GM19328 (cell line): ENCODE data around the gene TMEM125.

Experiments
- ATAC-seq: cut with Tn5 transposase; IDR thresholded peaks from one replicate; pipeline ENCODE4 v1.9.1; 2021; ENCODE audit warnings: mild to moderate bottlenecking, moderate library complexity; ENCODE audit not compliant: unreplicated experiment

Gene TMEM125

DNA sequence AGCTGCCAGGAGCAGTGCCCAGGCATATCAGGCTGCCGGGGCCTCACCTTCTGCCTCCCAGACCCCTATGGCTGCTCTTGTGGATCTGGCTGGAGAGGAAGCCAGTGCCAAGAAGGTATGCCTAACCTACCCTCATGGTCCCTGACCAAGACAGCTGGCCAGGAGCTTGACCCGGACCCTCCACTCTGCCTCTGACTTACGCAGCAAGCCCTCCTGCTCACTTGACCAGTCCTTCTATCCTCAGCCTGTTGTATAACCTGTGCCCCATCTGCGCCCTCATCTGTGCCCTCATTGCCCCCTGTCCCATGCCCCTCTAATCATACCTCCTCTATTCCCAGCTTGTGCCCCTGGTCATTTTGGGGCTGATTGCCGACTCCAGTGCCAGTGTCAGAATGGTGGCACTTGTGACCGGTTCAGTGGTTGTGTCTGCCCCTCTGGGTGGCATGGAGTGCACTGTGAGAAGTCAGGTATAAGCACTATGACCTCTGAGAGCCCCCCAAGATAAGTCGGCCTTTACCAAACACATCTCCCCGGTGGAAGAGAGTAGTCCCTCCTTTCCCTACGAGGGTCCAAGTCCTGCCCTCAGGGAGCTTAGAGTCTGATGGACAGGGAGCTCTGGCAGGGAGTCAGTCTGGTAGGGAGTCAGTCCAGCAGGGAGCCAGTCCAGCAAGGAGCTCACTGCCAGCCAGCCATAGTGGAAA is 37.8 kb downstream of the TMEM125 start:
- ATAC-seq: no peak

DNA sequence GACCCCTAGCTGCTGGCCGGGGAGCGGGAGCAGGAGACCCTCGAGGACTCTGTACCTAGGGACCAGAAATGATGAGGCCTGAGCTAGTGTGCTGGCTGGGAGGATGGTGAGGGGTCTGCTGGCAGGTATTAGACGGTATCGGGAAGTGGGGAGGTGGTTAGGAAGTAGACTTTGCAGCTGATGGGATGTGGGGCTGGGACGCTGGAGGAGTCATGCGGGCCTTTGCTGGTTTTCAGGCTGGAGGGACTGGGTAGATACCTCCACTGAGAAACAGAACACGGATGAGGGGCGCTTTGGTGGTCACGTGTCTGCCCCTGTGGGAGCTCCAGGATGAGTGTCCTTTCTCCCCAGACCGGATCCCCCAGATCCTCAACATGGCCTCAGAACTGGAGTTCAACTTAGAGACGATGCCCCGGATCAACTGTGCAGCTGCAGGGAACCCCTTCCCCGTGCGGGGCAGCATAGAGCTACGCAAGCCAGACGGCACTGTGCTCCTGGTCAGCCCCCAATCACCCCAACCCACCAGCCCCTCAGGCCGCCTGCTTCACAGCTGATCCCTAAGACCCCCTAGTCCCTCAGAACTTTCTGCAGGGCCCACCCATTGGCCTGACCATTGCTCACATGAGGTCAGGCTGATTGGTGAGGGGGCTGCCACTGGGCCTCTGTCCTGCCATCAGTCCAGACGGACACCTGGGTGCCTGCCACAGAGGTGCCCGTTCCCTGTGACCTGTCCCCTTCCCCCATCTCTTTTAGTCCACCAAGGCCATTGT is 39.0 kb downstream of the TMEM125 start:
- no peak for ATAC-seq

DNA sequence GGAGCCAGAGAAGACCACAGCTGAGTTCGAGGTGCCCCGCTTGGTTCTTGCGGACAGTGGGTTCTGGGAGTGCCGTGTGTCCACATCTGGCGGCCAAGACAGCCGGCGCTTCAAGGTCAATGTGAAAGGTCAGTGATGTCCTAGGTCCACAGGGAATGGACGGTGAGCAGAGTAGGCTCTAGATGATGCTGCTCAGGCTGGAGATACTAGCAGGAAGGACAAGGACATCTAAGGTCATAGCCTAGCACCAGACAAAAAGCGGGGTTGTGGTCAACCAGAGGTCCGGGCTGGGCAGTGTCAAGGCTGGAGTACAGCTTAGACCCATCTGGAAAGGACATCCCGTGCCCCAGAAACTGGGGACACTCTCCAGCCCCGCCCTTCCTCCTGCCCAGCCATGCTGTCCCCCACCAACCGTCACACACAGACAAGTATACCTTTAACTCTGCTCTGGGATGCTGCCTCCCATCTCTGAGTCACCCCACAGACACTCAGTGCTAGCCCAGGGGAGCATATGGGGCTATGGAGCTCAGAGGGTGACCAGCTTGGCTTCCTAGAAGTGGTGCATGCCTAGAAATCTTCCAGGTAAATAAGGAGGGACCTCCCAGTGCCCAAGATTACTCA is 39.7 kb downstream of the TMEM125 start:
- no peak for ATAC-seq

- ATAC-seq: no peak
Observed at GRCh38 chr1:43311521-43311920, 41.7 kb downstream of the TMEM125 start.

GRCh38 chr1:43312212-43312623 is 42.4 kb downstream of the TMEM125 start:
- ATAC-seq: no peak

GRCh38 chr1:43312663-43313515 is 43.1 kb downstream of the TMEM125 start:
- no peak for ATAC-seq

DNA sequence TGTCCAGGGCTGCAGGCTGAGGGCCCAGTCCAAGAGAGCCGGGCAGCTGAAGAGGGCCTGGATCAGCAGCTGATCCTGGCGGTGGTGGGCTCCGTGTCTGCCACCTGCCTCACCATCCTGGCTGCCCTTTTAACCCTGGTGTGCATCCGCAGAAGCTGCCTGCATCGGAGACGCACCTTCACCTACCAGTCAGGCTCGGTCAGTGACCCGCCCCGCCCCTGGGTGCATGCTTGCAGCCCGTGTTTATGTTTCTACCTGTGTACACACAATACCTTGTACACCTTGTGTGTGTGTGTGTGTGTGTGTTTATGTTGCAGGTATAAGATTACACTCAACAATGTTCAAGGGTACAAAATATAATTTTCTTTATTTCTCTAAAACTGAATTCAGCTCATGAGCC is 44.0 kb downstream of the TMEM125 start:
- no peak for ATAC-seq

- ATAC-seq: no peak
Observed at GRCh38 chr1:43314233-43314632, 44.5 kb downstream of the TMEM125 start.

DNA sequence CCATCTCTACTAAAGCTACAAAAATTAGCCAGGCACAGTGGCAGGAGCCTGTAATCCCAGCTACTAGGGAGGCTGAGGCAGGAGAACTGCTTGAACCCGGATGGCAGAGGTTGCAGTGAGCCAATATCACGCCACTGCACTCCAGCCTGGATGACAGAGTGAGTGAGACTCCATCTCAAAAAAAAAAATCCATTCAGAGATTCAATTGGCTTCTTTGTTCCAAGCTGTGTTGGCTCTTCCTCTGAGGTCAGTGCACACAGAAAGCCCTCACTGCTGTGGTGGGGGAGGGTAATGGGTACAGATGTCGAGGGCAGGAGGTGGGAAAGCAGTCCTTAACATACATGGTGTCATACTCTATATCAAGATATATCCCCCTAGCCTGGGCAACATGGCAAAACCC is 45.7 kb downstream of the TMEM125 start:
- no peak for ATAC-seq

GRCh38 chr1:43315963-43316737 is 46.4 kb downstream of the TMEM125 start:
- no peak for ATAC-seq

GRCh38 chr1:43316738-43317520 is 47.1 kb downstream of the TMEM125 start:
- ATAC-seq: no peak

- no peak for ATAC-seq
Observed at GRCh38 chr1:43317817-43318471, 48.2 kb downstream of the TMEM125 start.

DNA sequence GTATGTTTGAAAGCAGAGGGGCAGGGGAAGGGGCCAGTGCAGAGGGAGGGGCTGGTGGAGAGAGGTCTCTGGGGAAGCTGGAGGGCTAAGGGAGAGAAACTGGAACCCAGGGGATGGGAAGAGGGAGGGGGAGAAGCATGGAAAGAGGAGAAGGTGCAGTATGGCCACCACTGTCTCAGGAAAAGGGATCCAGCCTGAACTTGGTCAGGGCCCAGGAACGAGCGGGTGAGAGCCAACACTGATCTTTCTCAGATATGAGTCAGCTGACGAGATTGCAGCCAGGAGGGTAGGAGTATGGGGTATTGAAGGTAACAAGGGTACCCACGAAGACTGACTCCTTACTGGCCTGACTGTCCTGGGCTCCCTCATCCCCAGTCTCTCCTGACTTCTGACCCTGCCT is 49.0 kb downstream of the TMEM125 start:
- ATAC-seq: no peak

DNA sequence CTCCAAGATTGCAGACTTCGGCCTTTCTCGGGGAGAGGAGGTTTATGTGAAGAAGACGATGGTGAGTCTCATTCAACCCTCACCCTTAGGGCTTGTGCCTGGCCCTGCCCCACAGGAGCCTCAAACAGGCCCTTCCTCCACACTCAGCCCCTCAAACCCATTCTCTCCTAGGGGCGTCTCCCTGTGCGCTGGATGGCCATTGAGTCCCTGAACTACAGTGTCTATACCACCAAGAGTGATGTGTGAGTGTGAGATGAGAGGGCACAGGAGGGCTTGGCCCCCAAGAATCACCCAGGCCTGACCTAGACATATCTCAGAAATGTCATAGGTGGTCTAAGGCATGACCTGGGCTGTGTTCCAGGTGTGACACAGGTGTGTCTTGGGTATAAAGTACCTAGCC is 49.5 kb downstream of the TMEM125 start:
- ATAC-seq: no peak

GRCh38 chr1:43319766-43320165 is 50.0 kb downstream of the TMEM125 start:
- ATAC-seq: no peak

DNA sequence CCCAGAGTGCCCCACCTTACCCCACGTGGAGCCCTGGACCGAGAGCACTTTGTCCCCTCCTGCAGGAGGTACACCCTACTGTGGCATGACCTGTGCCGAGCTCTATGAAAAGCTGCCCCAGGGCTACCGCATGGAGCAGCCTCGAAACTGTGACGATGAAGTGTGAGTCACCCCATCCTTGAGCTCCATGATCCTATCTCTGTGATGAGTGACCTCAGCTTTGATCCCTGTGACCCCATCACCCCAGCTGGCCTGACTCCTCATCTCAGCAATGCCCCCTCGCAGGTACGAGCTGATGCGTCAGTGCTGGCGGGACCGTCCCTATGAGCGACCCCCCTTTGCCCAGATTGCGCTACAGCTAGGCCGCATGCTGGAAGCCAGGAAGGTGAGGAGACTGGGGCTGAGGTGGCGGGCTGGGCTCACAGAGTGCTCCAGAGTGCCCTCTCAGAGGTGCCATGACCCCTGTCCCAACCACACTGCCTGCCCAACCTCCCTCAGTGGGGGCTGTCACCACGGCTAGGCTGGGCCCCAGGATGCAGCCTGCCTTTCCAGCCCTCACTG is 51.6 kb downstream of the TMEM125 start:
- no peak for ATAC-seq

GRCh38 chr1:43322506-43322905 is 52.7 kb downstream of the TMEM125 start:
- ATAC-seq: no peak
